Type B pancreatic cell (in vitro differentiated cells): ENCODE data around the gene EIF6. TPM values are rescaled to one million over a fixed set of nuclear protein-coding genes. Genes with fewer than 3 reads are reported as not detected.

Source experiments
- DNase-seq: peaks from one replicate; pipeline ENCODE4 v3.0.0; 2021; ENCODE audit warnings: mixed read lengths; ENCODE audit not compliant: unreplicated experiment; ENCODE audit errors: extremely low spot score
- H3K27ac Mint-ChIP-seq: 2 replicates; pipeline ENCODE4 v1.8.0; 2021; ENCODE audit warnings: mild to moderate bottlenecking, mixed read lengths
- H3K27me3 Mint-ChIP-seq: 2 replicates; pipeline ENCODE4 v1.8.0; 2021; ENCODE audit warnings: mixed read lengths
- H3K36me3 Mint-ChIP-seq: 2 replicates; pipeline ENCODE4 v1.8.0; 2021; ENCODE audit warnings: mixed read lengths
- H3K4me1 Mint-ChIP-seq: one replicate; pipeline ENCODE4 v1.8.0; 2021; ENCODE audit warnings: mixed read lengths; ENCODE audit not compliant: unreplicated experiment
- H3K4me3 Mint-ChIP-seq: 2 replicates; pipeline ENCODE4 v1.8.0; 2021; ENCODE audit warnings: mild to moderate bottlenecking, mixed read lengths
- H3K9me3 Mint-ChIP-seq: 2 replicates; pipeline ENCODE4 v1.8.0; 2021; ENCODE audit warnings: mixed read lengths
- total RNA-seq: library from RNA; stranded (reverse); gene quantifications from 2 replicates; pipeline ENCODE4 v1.2.1, GENCODE V29; 2021; ENCODE audit warnings: low replicate concordance
- TF ChIP-seq, protein P1 (sequence below): fragments of 200-600 bp; sonication (generic); conservative IDR thresholded peaks from 2 replicates; pipeline ENCODE4 v1.5.0; 2021; ENCODE audit warnings: antibody characterized with exemption, mild to moderate bottlenecking

EIF6 gene
- total RNA-seq, 1 donor from 2014 or later = 124 TPM

DNA sequence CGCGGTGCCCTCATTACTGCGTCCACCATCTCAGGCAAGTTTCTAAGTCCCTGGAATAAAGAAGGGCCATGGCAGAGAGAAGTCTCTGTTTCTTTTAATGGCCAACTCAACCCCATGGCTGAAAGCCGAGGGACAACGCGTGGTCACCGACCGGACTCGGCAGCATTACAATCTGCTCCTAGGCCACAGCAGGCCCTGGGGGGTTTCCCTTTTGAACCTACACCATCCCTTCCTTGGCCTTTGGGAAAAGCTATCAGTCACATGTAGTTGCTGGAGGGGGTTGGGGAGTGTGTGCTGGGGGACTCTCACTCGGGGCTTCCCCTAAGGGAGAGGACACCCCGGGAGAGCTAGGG lies 18.8 kb upstream of the EIF6 start:
- TF ChIP-seq, protein P1, sequence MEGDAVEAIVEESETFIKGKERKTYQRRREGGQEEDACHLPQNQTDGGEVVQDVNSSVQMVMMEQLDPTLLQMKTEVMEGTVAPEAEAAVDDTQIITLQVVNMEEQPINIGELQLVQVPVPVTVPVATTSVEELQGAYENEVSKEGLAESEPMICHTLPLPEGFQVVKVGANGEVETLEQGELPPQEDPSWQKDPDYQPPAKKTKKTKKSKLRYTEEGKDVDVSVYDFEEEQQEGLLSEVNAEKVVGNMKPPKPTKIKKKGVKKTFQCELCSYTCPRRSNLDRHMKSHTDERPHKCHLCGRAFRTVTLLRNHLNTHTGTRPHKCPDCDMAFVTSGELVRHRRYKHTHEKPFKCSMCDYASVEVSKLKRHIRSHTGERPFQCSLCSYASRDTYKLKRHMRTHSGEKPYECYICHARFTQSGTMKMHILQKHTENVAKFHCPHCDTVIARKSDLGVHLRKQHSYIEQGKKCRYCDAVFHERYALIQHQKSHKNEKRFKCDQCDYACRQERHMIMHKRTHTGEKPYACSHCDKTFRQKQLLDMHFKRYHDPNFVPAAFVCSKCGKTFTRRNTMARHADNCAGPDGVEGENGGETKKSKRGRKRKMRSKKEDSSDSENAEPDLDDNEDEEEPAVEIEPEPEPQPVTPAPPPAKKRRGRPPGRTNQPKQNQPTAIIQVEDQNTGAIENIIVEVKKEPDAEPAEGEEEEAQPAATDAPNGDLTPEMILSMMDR = no peak
- peaks cover 21% of the 10 kb centered on the region for H3K4me1 Mint-ChIP-seq

DNA sequence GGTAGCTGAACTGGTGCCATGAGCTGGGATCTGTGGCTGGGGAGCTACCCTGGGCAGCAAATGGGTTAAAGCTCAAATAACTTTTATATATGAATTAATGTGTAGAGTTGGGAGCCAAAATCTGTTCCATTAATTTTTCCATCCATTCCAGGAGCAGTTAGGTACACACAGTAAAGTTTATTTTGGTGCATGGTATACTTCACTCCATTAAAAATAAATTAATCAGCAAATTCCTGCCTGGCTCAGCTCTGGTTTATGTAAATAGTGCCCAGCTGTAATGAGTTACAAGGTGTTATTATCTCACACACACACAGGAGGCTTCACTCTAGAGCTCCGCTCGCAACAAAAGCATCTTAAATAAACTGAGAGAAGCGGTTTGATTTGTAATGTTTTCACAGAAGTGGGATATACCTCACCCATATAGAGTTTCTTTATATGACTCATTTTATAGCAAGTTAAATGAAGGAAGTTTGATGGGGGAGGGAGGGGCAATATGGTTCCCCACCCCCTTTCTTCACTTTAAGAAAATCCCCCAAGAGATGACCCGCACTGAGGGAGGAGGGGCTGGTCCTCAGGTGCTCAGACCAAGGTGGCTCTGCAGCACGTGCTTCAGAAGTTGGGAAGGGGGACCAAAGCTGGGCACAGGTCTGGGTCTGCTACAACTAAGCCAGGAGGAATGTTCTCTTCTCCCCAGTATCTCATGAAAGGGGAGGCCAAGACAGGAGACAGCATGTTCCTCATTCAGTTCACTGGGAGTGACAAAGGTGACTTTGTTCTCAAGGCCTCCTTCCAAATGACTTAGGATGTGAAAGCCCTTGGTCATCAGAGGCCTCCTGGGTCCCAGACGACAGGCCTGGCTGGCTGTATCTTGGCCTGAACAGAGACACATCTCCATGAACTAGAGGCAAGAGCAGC lies 18.1 kb upstream of the EIF6 start:
- H3K27me3 Mint-ChIP-seq = no peaks in the 10 kb centered on the region
- peaks cover 21% of the 10 kb centered on the region for H3K4me1 Mint-ChIP-seq
- no peaks in the 10 kb centered on the region for H3K9me3 Mint-ChIP-seq
- DNase-seq = no peak
- TF ChIP-seq, protein P1 = no peak
- H3K36me3 Mint-ChIP-seq = no peaks in the 10 kb centered on the region
- H3K27ac Mint-ChIP-seq = no peak overlapping the region
- no peak overlapping the region for H3K4me3 Mint-ChIP-seq

More for the DNA sequence above, 18.8 kb upstream of the EIF6 start:
- DNase-seq = no peak
- Mint-ChIP-seq H3K27ac (no peak overlapping the region), H3K27me3 (no peaks in the 10 kb centered on the region), H3K36me3 (no peaks in the 10 kb centered on the region), H3K4me3 (no peak overlapping the region), H3K9me3 (no peaks in the 10 kb centered on the region)

DNA sequence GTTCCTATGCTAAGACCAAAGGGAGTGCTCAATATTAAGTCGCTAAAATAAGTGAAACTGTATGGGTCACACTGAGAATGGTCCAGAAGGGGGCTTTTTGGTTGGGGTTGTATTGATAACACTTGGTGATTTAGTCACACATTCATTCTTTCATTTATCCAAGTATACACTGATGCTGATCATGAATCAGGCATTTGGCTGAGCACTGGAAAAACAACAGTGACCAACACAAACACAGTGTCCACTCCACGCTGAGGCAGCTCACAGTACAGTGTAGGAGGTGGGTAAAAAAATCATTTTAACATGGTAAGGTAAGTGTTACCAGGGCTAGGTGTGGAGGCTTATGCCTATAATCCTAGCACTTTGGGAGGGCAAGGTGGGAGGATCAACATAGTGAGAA lies 16.9 kb upstream of the EIF6 start:
- Mint-ChIP-seq H3K27ac (no peak overlapping the region), H3K9me3 (no peaks in the 10 kb centered on the region), H3K27me3 (peaks cover 2% of the 10 kb centered on the region), H3K4me1 (peaks cover 17% of the 10 kb centered on the region), H3K4me3 (no peak overlapping the region), H3K36me3 (no peaks in the 10 kb centered on the region)
- TF ChIP-seq, protein P1 = no peak
- no peak for DNase-seq

DNA sequence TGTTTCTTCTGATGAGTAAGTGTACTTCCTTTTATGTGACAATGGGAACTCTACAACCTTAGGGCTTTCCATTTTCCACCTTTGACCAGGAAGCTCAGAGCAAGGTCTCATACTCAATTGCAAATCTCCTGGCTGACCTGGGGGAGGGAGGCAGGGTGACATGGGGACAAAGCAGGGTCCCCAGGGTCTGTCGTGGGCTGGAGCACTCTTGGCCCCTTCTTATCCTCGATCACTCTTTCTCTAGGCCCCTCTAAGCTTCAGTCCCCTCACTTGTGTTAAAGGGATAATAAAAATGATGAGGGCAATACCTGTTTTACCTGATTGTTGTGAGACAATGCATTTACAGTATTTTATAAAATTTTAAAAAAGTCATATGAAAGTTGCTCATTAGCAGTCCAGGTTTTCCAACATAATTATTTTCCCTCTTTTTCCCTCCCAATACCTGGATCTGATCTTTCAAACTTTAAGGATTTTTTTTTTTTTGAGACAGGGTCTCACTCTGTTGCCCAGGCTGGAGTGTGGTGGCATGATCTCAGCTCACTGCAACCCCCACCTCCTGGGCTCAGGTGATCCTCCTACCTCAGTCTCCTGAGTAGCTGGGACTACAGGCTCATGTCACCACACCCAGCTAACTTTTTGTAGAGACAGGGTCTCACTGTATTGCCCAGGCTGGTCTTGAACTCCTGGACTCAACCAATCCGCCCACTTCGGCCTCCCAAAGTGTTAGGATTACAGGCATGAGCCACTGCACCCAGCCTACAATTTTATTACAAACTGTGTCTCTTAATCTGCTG lies 16.1 kb upstream of the EIF6 start:
- no peaks in the 10 kb centered on the region for H3K9me3 Mint-ChIP-seq
- H3K27ac Mint-ChIP-seq = no peak overlapping the region
- TF ChIP-seq, protein P1 = no peak
- H3K4me3 Mint-ChIP-seq = no peak overlapping the region
- H3K27me3 Mint-ChIP-seq = peaks cover 4% of the 10 kb centered on the region
- H3K4me1 Mint-ChIP-seq = peaks cover 11% of the 10 kb centered on the region
- H3K36me3 Mint-ChIP-seq = no peaks in the 10 kb centered on the region
- no peak for DNase-seq

DNA sequence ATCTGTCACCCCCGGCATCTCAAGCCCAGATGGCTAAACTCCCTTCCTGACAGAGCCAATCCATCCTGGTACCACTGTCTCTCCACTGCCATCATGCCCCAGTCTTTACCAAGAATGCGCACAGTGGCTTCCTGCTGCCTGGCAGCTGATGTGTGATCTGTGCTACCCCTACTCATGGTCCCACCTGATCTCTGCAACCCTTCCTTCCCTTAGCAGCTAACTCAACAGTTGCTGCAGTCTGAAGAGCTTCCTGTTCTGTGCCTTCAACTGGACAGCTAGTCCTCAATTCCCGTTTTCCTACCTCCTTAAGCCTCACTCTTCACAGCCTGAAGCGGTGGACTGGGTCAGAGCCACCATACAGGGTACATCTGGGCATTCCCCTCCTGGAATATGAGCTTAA lies 15.2 kb upstream of the EIF6 start:
- TF ChIP-seq, protein P1 = no peak
- H3K27me3 Mint-ChIP-seq = peaks cover 4% of the 10 kb centered on the region
- peaks cover 8% of the 10 kb centered on the region for H3K4me1 Mint-ChIP-seq
- H3K36me3 Mint-ChIP-seq = no peaks in the 10 kb centered on the region
- DNase-seq = no peak
- no peak overlapping the region for H3K4me3 Mint-ChIP-seq
- no peak overlapping the region for H3K27ac Mint-ChIP-seq
- H3K9me3 Mint-ChIP-seq = no peaks in the 10 kb centered on the region
